Fibroblast of peridontal ligament (primary cell): Measurements from ENCODE around the gene SMAD3.

Experiments
- DNase-seq: peaks from one replicate; pipeline ENCODE4 v3.0.0-alpha.2; 2010; ENCODE audit errors: extremely low read depth

The SMAD3 gene

DNA sequence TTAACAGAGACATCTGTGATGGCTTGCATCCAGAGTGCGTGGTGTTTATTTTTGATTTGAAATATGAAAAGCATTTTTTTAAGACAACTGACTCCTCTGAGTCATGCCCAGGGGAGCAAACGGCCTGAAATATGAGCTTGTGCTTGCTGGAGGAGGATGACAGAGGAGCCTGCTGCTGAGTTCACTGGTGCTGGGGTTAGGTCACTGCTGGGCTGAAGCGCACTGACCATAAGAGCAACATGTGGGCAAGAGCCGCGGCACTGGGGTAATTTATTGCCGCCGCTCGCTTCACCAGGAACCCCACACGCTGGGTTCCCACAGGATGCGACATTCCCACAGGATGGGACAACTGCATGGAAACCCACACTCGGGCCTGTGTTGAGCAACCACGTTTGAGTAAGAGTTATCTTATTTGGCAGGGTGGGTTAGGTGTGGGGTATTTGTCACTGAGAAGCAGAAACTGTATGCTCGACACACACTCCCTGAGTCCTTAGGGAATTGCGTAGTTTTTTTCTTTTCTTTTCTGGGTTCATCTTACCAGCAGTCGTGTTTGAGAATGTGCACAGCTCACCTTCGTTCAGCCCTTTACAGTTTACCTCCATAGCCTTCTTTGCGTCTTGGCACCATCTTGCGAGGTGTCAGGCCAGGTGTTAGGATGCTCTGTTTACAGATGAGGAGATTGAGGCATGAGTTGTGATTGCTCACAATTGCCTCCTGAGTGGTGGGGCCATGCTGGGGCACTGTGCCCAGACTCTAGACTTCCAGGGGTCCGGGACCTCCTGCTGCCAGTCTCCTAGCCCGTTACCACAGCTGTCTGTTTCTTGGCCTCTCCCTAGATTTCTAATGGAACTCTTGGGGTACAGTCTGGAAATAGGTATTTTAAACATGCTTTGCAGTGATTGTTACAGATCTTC, 60.4 kb downstream of the SMAD3 start:
- DNase-seq = peak; percentile 100

DNA sequence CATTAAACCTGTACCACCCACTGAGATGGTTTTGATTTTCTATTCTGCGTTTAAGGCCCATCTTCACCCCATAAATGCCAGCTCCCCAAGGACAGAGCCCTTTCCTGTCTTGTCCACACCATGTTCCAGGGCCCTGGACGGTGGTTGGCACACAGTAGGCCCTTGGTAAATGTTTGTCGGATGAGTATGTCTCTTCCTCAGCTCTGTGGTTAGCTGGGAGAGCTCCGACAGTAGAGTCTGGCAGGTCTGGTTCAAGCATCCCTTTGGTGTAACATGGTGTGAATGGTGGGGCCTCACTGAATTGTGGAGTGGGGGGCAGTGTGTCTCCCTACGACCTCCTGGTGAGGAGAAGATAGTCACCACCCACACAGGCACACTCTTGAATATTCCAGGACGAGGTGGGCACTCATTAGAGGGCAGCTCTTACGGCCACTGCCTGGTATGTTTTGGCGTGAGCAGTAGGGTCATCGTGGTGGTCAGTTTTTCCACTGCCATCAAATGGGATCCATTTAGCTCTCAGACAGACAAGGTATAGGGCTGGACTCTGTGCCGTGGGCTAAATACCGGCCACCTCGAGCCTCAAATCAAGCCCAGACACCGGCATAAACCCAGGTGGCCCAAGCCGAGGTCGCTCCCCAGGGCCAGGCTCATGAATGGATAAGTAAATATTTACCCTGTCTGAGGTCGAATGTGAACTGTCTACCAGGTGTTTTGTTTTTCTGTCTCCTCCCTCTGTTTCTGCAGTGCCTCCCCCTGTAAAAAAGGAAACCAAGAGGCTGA, 61.3 kb downstream of the SMAD3 start:
- no peak for DNase-seq

DNA sequence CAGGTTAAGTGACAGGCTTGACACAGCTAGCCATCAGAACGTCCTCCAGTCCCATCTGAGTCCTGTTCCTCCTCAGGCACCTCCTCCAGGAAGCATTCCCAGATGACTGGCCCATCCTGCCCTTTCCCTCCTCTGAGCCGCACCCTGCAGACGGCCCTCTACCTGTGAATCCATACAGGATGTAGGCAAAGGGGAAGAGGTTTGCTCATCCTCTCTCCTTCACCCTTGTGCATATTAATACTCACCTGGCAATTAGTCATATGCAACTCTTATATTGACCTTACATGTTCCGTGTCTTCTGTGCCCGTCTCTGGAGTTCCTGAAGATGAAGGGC, 61.9 kb downstream of the SMAD3 start:
- no peak for DNase-seq

DNA sequence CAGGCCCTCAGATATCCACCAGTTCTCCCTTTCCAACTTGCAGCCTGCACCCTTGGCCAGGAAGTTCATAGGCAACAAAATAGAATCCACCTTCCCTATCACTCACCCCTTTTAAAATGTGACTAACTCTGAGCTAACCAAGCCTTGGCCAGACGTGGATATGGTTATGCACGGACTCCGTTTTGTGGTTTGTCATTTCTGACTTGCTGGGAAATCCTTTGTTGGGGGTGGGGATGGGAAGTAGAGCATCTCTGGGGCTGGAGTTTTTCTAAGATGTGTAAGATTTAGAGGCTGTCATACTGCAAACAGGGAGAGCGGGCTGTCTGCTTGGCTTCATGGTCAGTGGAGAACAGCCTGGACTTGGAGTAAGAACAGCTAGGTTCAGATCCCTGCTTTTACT, 62.6 kb downstream of the SMAD3 start:
- DNase-seq = peak; percentile 96

DNA sequence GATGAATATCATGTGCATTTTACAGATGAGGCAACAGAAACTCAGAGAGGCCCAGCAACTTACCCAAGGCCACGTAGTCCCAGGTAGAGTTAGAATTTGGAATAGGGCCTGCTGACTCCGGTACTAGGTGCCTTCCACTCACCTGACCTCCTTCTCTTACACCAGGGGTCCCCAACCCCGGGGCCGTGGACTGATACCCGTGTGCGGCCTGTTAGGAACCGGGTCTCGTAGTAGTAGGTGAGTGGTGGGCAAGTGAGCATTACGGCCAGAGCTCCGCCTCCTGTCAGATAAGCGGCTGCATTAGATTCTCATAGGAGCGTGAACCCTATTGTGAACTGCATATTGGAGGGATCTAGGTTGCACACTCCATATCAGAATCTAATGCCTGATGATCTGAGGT, 64.8 kb downstream of the SMAD3 start:
- no peak for DNase-seq

DNA sequence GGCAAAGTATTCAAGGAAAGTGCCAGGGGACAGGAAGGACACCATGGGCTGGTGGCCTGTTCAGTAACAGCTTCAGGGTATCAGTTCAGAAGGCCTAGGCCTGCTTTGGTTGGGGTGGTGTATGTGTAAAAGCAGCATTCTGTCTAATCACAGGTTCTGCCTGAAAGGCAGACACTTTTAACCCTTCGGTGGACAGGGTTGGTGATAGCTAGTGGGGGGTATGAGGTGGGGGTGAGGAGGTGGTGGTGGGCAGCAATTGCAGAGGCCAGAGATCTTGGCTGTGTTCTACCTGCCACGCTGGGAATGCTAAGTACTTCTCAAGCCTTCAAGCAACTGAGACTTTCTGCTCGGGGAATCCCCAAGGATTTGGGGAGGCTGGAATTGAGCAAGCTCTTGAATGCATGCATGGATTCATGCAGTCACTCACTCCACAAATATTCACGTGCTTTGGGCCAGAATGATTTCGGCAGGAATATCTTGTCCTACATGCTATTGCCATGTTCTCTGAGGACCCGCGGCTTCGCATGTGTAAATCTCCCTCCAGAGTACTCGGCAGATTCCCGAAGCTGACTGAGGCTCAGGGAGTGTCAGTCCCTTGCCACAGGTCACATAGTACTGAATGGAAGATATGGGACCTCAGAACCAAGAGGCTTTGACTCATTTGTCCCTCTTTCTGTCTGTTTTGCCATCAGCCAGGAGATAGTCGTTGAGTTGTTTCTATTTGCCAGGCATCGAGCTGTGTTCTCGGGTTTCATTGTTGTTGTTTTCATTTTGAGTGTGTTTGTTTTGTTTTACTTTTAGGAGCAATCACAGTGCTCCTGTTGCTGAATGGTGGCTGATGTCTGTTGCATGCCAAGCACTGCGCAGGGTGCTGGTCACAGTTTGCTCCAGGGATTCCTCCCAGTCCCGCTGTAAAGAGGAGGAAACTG, 65.5 kb downstream of the SMAD3 start:
- peak; percentile 83 for DNase-seq

DNA sequence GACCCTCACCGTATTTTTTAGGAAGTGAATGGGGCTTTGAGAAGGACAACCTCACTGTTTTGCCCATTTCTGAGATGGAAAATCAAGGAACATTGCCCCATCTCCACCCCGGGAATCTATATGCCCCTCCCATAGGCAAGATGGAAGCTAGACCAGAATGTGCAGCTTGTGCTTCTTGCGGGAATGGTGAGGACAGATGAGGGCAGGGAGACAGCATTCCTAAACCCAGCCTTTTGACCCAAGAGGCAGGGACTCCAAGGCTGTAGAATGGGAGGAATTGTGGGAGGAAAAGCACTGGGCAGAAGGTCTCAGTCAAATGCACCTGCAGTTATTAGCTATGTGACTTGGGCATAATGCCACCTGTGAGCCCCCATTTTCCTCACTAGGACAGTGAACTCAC, 66.9 kb downstream of the SMAD3 start:
- no peak for DNase-seq

DNA sequence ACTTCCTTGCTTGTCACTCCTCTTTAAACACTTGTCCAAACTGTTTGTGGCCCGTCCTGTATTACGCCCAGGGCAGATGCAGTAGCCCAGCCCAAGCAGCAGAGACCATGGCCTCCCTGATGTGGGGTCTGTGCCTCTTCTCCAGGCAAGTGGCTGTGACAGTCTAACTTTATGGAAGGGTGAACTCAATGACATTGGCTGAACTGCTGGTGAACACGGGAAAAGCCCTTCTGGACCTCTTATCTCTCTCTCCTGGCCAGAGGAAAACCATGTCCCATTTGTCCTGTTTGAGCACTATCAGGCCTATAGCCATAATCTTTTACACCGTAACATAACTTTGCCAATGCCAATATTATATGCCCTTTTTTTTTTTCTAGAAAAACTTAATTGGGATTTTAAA, 67.6 kb downstream of the SMAD3 start:
- DNase-seq = no peak

DNA sequence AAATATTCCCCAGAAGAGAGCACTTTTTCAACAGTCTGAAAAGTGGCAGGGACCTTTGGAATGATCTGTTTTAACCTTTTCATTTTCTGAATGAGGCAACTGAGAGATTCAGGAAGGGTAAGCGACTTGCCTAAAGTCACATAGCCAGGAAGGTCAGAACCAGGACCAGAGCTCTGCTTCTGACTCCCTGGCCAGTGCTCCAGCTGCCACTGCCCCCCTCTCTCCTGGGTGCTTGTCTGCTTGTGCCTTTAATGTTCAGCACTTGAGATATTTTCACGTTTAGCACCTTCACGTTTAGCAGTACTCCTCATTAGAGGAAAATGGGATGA, 68.3 kb downstream of the SMAD3 start:
- DNase-seq = no peak

DNA sequence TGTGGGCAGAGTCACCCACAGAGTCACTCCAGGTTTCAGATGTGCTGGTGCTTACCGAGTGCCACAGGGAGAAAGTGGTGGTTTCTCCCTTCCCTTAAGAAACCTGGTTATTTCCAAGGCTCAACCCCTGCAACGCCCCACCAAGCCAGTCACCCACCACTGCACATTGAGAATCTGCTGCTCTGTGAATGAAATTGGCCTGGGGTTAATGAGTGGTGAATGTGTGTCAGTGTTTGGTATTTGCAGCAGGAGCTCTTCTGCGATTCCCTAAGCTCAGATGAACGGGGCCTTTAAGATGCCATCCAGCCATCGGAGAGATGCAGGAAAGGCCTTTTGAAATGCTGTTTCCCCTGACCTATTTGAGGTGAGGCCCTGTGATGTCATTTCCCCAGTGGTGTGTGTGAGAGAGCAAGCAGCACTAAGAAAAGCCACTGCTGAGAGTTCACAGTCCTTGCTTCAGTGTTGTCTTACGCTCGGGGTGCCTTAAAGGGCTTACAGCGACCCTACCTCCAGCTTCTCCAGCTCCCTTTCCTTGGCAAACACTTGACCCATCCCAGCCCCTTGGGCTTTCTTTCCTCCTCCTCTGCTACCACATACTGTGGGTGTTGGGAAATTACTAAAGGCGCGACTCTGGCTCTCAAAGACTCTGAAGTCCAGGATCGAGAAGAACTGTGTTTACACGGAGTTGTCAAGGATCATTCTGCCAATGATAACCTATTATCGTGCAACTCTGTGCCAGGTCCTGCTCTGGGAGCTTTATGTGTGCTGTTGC, 68.9 kb downstream of the SMAD3 start:
- peak; percentile 27 for DNase-seq

DNA sequence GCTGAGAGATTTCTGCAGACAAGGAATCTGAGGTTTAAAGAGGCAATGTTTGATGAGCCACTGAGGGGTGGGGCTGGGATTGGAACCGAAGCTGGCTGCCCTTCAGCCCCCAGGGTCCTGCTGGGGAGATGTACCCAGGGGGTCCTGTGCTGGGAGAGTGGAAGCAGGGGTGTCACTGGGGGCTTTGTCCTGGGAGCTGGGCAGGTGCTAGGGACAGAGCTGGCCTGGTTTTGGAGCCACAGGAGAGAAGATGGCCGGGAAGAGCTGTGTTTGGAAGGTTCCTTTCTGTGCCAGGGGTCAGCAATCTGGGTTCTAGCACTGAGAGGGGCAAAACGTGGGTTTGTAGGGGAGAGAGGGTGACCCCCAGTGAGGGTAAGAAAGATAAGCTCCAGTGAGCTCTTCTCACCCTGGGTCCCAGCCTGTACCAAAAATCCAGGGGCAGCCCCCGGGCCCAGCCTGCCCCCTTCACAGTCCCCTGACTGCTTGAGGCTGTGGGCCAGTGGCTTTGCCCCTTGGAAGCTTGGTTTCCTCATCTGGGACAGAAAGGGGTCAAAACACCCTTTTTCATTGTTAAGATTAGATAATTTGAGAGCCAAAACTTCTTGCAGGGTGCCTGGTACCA, 69.6 kb downstream of the SMAD3 start:
- no peak for DNase-seq

DNA sequence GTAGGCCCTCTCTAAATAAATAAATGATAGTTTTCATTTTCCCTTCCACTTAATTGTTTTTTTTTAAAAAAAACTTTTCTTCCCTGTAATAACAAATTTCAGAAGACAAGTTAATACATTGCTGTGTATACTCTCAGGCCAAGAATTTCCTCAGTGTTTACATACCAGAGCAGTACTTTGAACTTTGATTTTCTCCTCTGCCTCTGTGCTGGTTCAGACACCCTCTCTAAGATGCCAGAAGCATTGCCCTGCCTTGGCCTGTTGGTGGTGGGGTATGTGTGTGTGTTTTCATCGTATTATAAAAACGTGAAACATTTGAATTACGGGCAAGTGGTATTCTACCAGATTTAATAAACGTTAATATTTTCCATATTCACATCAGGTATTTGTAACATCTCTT, 70.1 kb downstream of the SMAD3 start:
- peak; percentile 86 for DNase-seq

DNA sequence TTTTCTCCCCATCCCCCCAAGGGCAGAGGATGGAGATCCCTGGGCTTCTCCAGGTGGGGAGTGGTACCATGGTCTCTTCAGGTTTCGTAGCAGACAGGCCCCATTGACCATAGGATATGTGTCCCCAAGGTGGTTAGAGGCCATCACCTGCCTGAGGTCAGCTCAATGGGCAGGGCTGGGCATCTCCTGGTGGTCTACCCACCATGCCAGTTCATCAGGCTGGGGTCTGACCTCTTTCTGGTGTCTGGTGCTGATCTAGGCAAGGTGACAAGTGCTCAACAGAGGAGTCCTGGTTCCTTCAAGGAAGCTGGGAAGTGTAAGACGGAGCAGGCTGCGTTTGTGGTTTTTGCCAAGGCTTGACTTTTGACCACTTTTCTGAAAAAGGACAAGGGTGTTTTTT, 71.4 kb downstream of the SMAD3 start:
- DNase-seq = no peak

DNA sequence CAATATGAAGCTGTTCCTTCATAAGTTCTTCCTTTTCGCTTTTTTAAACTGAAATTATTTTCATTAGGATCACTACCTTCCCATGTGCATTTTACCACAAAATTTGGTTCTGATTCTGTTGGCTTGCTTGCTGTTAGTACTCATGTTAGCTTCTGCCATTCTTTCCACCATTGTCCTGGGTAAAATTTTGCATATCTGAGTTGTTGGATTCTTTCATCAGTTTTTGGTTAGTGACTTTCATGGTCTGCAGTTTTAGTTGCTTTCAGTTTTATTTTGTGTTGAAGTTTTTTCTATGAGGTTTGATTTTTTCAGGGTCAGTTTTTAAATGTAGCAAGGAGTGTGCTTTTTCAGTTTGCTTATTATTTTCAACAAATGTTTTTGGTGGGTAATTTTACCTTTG, 71.9 kb downstream of the SMAD3 start:
- peak; percentile 40 for DNase-seq

DNA sequence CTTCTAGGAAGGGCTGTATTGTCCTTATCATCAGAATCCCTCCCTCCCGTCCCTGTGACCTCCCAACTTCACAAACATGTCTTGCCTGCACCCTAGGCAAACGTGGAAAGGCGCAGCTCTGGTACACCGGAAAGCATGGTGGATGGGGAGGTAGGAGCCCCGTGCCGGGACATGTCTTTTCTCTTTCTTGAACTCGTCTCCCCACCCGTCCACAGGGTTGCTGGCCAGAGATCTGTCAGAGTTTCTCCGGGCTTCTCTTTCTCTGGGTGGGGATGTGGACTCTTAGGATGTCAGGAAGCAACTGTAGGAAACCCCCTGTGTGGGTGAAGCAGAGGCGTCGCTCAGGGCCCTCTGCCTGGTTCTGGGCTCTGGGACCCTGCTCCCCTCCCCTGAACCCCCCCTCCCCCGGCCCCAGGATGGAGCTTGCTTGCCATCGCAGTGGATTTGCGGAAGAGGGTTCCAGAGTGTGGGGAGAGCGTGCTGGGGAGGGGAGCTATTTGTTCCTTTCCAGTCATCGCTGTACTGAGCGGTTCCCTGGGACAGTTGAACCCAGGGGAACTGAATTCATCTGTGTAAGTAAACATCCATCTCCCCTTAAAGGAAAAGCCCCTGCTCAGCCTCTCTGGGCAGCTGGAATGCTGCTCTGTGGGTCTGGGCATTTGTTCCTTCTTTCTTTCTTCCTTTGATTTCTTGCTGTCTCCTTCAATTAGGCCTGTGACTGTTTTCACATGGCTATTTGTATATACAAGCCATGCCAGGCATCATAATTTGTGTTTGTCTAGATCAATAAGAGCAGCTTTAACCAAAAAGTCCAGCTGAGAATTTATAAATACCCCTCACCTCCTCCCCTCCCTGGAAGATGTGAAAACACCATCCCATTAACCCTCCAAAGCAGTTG, 72.8 kb downstream of the SMAD3 start:
- DNase-seq = peak; percentile 56

DNA sequence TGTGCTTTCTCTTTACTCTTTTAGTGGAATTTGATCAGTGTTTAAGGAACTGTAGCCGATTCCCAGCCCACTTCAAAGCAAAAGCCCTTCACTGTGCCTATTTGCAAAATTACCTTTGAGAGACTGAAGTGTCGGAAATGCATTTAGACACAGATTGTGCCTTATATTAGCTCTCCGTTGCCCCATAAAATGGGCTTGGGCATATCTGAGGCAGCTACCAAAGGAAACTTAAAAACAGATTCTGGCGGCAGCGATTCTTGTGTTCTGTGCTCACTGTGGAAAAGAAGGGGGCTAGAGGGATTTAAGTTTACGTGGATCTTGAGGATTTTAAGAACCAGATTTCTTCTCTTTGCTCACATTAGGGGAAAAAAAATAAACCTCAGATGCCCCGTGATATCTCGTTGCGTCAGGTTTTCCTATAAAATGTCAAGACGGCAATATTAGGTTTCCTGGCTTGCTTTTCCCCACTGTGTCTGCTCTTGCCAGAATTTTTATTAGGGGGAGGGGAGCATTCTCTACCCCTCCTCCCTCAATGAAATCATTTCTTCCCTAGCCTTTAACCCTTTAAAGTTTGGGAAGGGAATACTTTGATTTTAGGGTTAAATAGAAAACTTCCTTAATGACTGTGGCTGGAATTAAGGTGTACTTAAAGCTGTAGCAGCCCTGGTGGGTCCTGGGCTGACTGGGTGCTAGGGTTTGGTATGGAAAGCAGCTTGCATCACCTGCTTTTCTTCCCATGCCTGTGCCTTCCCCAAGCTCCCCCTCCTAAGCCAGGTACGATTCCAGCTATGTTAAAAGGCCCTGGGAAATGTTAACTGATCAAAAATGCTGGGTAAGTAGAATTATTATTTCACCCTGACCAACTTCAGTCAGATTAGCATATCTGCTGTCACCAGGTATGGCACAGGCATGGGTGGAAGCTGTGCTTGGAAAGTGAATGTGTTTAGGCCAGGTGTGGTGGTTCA, 73.8 kb downstream of the SMAD3 start:
- DNase-seq = peak; percentile 42

DNA sequence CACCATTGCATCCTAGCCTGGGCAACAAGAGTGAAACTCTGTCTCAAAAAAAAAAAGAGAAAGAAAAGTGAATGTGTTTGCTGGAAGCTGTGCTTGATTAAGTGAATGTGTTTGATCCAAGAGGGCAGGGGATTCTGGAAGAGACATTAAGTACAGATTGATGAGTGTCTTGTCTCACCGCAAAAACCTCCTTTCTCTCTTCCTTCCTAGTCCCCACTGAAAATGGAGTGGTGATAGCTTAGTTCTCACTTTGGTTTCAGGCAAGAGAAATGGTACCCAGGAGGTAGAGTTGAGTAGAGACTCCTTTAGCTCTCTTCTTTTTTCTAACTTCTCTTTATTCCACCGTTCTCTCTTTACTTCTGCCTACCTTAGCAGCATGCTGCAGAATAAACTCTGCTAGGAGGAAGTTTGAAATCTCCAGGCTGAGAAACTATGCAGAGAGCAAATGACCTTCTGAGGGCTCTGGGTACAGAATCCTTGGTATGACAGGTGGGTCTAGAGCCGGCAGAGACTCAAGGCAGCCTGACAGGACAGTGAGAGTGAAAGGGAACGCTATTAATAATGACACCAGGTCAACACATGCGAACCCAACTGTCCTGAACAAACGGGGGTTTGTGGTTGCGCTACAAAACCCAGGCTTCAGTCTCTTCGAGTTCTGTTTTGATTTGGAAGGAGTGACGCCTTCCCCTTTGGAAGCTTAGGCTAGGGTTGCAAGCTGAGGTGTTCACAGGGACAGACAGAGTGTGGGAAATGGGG, 74.9 kb downstream of the SMAD3 start:
- no peak for DNase-seq
